ENCODE results near the gene PLA2G4F.

Gene PLA2G4F

GRCh38 chr15:42145546-42146455 is 10.6 kb downstream of the PLA2G4F start:
- DNase-seq = no peak

GRCh38 chr15:42144841-42145375 is 11.5 kb downstream of the PLA2G4F start:
- no peak for DNase-seq

GRCh38 chr15:42143866-42144625 is 12.4 kb downstream of the PLA2G4F start:
- DNase-seq = no peak

- DNase-seq = no peak
These were observed 13.1 kb downstream of the PLA2G4F start for GRCh38 chr15:42143356-42143755.

DNA sequence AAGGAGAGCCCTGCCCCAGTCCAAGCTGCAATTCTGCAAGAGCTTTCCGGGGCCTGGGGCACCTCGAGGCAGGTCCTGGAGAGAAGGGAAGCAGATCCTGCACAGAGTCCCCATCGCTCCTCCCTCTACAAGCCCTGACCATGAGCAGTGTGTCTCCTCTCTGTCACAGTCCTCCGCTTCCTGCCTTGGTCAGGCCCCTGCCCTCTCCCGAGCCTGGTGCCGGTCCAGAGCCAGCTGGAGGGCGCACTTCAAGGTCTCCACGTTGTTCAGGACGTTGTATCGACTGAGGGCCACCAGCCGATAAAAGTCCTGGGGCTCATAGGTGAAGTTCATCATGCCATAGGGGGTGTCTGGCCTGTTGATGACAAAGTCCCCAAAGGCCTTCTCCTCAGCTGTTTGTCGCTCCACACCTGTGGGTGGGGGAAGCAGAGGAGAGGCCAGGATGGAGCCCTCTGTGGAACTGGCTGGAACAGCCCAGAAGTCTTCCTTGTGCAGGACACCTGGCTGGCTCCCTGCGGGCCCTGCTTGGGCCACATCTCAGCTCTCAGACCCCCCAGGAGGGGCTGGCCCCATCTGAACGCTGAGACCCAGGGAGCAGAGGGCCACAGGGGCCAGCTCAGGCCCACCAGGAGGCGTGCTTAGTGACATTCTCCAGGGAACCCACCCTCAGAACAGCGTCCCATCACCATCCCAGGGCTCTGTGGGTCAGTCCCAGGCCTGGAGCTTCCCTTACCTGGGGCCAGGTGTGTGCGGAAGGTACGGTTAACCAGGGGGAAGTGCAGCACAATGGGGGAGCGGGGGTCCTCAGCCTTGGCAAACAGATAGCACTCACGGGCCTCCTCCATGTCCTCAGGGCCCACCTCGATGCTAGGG is 14.4 kb downstream of the PLA2G4F start:
- no peak for DNase-seq

GRCh38 chr15:42141246-42141645 is 15.2 kb downstream of the PLA2G4F start:
- no peak for DNase-seq

GRCh38 chr15:42140383-42141070 is 15.9 kb downstream of the PLA2G4F start:
- DNase-seq = no peak

DNA sequence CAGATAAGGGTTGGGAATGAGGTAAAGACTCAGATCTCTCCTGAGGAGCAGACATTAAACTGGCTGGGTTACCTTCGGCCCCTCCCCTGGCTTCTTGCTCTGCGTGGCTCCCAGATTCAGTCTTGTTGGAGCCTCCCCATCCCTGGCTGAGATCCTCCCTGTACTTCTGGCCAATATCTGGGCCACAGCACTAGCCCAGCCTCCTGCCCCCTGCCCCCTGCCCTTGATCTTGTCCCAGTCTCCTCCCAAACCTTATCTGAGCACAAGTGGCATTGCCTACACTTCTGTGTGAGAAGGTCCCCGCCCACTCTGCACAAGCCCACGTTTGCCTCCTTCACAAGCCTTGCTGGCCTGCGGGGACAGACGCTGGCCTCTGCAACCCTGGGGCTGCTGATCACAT is 16.8 kb downstream of the PLA2G4F start:
- DNase-seq = no peak

- DNase-seq = no peak
These were observed 17.5 kb downstream of the PLA2G4F start for GRCh38 chr15:42138968-42139386.

DNA sequence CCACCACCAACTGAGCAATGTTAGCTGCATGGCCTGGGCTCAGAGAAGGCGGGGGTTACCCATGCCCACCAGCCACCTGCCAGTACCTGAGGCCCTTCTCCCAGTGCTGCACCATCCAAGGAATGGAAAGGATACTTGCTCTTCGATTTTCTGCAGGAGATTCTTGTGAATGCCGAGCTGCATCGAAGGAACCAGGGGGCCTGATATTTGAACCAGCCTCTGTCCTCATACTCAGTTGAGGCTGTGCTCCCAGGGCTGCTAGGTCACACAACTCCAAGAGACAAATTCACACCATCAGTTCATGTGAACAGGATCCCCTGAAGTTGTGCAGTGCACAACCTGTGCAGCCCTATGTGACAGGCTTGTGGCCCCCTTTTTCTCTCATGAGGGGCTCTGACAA is 18.0 kb downstream of the PLA2G4F start:
- no peak for DNase-seq

DNA sequence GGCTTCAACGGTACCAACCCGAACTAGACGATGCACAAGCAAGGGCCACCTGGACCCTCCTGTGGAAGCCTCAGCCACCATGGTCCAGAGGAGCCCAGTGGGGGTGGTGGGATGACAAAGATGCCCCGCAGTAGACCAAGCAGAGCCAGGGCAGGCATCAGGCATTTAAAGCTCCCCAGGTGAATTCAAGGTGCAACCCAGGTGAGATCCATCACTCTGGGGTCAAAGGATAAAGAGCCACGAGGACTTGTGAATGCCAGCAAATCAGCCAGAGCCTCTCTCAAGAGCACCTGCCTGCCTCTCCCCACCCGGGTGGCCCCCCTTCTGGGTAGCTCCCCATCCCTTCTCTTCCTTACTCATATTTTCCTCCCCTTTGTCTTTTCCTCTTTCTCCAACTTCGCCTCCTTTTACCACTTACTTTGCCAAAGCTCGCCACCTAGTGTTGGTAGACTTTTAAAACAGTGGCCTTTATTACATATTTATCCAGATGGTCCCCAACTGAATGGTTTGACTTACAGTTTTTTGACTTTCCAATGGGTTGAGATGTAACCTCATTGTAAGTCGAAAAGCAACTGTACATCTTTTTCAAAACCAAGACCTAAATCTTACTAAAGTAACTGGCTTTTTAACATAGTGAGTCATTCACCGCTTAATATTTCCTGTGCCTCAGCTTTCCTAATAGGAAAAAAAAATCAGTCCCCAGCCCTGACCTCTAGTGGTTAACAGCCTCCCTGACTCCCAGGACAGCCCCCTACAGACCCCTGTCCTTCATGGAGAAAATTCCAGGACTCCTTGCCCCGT is 18.8 kb downstream of the PLA2G4F start:
- DNase-seq = no peak

- no peak for DNase-seq
These were observed 19.9 kb downstream of the PLA2G4F start for GRCh38 chr15:42136513-42136912.

DNA sequence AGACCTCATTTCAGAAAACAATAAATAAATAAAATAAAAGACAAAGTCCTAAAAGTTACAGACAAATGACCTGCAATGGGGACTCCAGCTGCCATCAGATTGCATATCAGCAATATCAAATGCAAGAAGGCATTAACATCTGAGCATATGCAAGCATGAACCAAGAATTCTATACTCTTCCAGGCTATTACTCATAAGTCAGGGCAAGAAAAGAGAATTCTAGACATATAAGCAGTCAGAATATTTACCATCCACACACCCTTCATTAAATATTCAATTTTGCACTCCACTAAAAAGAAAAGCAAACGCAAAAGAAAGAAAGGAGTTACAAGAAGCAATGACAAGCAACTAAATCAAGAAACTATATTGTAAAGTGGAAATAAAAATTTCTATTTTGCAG is 21.1 kb downstream of the PLA2G4F start:
- DNase-seq = no peak

DNA sequence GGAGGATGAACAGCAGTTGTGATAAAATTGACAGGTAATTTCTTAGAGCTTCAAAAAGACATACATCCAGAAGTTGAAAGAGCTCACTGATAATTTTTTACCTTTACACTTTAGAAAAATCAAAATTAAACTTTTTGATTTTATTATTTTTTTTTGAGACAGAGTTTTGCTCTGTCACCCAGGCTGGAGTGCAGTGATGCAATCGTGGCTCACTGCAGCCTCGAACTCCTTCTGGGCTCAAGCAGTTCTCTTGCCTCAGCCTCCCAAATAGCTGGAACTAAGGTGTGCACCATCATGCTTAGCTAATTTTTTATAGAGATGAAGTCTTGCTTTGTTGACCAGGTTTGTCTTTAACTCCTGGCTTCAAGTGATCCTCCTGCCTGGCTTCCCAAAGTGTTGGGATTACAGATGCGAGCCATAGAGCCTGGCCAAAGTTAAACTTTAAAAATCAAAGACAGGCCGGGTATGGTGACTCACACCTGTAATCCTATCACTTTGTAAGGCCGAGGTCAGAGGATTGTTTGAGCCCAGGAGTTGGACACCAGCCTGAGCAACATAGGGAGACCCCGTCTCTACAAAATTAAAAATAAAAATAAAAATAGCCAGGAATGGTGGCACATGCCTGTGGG is 21.7 kb downstream of the PLA2G4F start:
- no peak for DNase-seq

DNA sequence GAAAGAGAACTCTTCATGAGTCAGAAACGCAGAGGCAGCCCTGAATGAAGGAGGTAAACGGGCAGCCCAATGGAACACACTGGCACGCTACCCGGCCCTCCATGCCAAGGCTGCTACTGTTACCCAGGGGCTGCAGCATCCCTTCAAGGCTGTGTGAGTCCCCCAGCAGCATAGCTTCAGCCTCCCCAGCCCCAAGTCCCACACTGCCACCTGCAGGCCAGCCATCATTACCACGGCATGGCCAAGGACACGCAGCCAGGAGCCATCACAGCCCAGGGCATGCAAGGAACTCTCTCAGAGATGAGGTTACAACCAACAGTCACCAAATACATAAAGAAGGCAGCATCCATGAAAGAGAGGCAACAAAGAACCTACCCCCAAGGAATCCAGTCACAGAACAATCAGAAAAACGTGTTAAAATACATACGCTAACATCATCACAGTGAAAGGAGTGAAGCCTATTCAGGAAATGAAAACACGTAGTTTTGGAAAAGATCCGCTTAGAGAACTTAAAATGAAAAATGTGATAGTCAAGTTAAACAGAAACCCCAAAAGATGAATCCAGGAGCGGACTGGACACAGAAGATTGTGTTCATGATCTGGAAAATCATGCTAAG is 22.4 kb downstream of the PLA2G4F start:
- peak; percentile 30 for DNase-seq

GRCh38 chr15:42133356-42133755 is 23.1 kb downstream of the PLA2G4F start:
- DNase-seq = no peak

DNA sequence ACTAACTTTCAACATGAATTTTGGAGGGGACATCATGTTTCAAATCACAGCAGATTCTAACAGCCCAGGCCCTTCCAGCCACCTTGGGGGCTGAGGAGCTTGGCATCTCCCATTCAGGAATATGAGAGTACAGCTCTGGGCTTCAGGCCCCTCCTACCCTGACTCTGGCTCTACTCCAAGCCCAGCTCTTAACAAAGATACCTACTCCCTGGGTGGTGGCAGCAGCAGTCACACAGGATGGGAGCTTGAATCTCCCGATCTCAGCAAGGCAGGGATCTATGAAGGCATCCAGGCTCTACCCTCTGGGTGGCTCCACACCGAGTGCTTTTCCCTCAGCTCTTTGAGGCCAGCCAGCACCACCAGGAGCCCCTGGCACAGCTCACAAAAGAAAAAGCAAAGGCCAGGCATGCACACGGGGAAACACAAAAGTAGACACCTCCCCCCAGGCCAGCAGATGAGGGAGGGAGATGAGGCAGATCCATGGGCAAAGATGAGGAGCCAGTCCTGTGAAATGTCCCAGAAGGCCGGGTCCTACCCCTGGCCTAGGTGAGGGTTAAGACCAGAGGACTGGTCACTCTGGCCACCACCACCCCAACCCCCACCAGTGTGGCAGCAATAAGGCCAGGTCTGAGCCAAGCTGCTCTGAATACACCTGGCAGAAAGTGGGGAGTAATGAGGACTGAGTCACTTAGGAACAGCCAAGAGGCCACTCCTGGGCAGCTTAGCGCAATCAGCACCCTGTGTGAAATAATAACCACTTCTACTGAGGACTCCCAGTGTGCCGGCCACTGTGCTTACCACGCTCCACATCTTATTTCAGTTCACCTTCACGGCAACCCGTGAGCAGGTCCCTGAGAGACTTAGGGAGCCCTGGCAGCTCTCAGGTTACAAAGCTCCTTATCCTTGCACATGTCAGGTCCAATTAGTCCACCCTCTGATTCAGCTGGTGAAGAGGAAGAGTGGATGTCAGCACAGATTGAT is 24.3 kb downstream of the PLA2G4F start:
- DNase-seq = no peak

DNA sequence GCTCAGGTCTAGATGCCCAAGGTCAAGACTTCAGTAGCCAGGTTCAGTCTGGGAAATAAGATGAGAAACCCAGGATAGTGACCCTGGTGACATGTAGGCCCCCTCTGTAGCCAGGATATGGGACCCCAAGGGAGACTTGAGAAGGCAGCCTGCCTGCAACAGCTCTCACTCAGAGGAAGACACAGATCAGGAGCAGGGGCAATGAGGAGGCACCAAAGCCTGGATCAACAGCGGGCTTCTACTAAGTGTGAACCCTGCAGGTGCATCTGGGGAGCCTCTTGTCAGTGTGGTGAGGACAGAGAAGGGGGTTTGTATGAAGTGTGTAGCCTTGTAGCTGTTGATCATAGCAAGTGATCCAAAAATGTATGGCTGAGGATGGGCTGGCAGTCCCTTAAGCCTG is 25.4 kb downstream of the PLA2G4F start:
- no peak for DNase-seq

Data from NK-92 treated with Interleukin-12 subunit alpha and Interleukin-12 subunit beta, amount 100 ng/mL, for 24 hours (cell line).